Neural crest cell (in vitro differentiated cells): ENCODE measurements around the gene PTCRA. TPM values are rescaled to one million over a fixed set of nuclear protein-coding genes. Genes with fewer than 3 reads are reported as not detected.

ENCODE experiments used
- DNase-seq: peaks from one replicate; pipeline ENCODE4 v3.0.0; 2021; ENCODE audit warnings: low read depth, mixed read lengths, low spot score
- H3K27ac Mint-ChIP-seq: one replicate; pipeline ENCODE4 v1.8.0; 2021; ENCODE audit warnings: mild to moderate bottlenecking, mixed read lengths; ENCODE audit not compliant: unreplicated experiment
- H3K27me3 Mint-ChIP-seq: 2 replicates; pipeline ENCODE4 v1.8.0; 2021; ENCODE audit warnings: low read depth, mild to moderate bottlenecking, mixed read lengths
- H3K36me3 Mint-ChIP-seq: 2 replicates; pipeline ENCODE4 v1.8.0; 2021; ENCODE audit warnings: low read depth, mild to moderate bottlenecking, mixed read lengths
- H3K4me1 Mint-ChIP-seq: 2 replicates; pipeline ENCODE4 v1.8.0; 2021; ENCODE audit warnings: mixed read lengths
- H3K4me3 Mint-ChIP-seq: one replicate; pipeline ENCODE4 v1.8.0; 2021; ENCODE audit warnings: mild to moderate bottlenecking, mixed read lengths
- H3K9me3 Mint-ChIP-seq: 2 replicates; pipeline ENCODE4 v1.8.0; 2021; ENCODE audit warnings: mixed read lengths
- total RNA-seq: library from RNA; stranded (reverse); gene quantifications from 2 replicates; pipeline ENCODE4 v1.2.1, GENCODE V29; 2021
- TF ChIP-seq, protein P1 (sequence below): fragments of 200-600 bp; sonication (generic); conservative IDR thresholded peaks from 2 replicates; pipeline ENCODE4 v1.5.0; 2021; ENCODE audit warnings: antibody characterized with exemption, mild to moderate bottlenecking

Gene PTCRA
- total RNA-seq, 1 donor from 2014 or later: not detected

GRCh38 chr6:42935322-42935721, 19.5 kb downstream of the PTCRA start:
- TF ChIP-seq, protein P1, sequence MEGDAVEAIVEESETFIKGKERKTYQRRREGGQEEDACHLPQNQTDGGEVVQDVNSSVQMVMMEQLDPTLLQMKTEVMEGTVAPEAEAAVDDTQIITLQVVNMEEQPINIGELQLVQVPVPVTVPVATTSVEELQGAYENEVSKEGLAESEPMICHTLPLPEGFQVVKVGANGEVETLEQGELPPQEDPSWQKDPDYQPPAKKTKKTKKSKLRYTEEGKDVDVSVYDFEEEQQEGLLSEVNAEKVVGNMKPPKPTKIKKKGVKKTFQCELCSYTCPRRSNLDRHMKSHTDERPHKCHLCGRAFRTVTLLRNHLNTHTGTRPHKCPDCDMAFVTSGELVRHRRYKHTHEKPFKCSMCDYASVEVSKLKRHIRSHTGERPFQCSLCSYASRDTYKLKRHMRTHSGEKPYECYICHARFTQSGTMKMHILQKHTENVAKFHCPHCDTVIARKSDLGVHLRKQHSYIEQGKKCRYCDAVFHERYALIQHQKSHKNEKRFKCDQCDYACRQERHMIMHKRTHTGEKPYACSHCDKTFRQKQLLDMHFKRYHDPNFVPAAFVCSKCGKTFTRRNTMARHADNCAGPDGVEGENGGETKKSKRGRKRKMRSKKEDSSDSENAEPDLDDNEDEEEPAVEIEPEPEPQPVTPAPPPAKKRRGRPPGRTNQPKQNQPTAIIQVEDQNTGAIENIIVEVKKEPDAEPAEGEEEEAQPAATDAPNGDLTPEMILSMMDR: no peak
- Mint-ChIP-seq H3K27me3 (no peaks in the 10 kb centered on the region), H3K36me3 (peaks cover 3% of the 10 kb centered on the region), H3K4me3 (no peak overlapping the region), H3K9me3 (no peaks in the 10 kb centered on the region), H3K4me1 (peaks cover 25% of the 10 kb centered on the region), H3K27ac (no peak overlapping the region)
- no peak for DNase-seq

GRCh38 chr6:42936398-42936797, 20.5 kb downstream of the PTCRA start:
- Mint-ChIP-seq H3K9me3 (no peaks in the 10 kb centered on the region), H3K4me3 (no peak overlapping the region), H3K36me3 (peaks cover 3% of the 10 kb centered on the region), H3K27me3 (no peaks in the 10 kb centered on the region), H3K4me1 (peaks cover 15% of the 10 kb centered on the region), H3K27ac (no peak overlapping the region)
- DNase-seq: no peak
- TF ChIP-seq, protein P1: no peak

DNA sequence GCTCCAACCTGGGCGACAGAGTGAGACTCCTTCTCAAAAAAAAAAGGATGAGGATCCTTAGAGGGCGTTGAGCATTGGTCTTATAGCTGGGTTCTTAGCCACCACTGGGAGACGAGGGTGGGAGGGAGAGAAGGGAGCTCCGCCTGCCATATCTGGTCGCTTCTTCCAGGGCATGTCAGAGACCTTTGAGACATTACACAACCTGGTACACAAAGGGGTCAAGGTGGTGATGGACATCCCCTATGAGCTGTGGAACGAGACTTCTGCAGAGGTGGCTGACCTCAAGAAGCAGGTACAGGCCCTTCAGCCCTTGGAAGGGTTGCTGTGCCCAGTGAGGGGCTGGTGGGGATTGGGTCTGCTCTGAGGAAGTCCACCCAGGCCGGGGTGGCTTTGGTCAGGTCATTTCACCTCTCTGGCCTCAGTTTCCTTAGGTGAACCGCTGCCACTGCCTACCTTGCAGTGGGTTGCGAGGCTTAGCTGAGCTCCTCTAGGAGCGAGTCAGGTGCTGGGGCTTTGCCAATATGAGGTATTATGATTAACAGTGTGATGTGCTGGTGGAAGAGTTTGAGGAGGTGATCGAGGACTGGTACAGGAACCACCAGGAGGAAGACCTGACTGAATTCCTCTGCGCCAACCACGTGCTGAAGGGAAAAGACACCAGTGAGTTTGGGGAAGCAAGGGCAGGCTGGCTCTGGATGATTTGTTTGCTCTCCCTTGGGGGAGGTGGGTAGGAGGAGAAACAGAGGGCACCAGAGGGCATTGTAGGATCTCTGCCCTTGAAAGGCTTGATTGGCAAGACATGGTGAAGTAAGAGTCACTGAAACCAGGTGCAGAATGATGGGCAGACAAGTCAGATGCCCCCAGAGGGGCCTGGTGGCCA, 21.9 kb downstream of the PTCRA start:
- H3K27ac Mint-ChIP-seq: no peak overlapping the region
- H3K9me3 Mint-ChIP-seq: no peaks in the 10 kb centered on the region
- peaks cover 3% of the 10 kb centered on the region for H3K36me3 Mint-ChIP-seq
- no peak for DNase-seq
- peaks cover 6% of the 10 kb centered on the region for H3K4me1 Mint-ChIP-seq
- H3K27me3 Mint-ChIP-seq: no peaks in the 10 kb centered on the region
- TF ChIP-seq, protein P1: no peak
- no peak overlapping the region for H3K4me3 Mint-ChIP-seq

- no peaks in the 10 kb centered on the region for H3K27me3 Mint-ChIP-seq
- no peak overlapping the region for H3K27ac Mint-ChIP-seq
- TF ChIP-seq, protein P1: no peak
- H3K9me3 Mint-ChIP-seq: no peaks in the 10 kb centered on the region
- H3K4me1 Mint-ChIP-seq: no peaks in the 10 kb centered on the region
- DNase-seq: no peak
- peaks cover 4% of the 10 kb centered on the region for H3K36me3 Mint-ChIP-seq
- H3K4me3 Mint-ChIP-seq: no peak overlapping the region
Observed at GRCh38 chr6:42938428-42938796, 22.6 kb downstream of the PTCRA start.

GRCh38 chr6:42938987-42939809, 23.3 kb downstream of the PTCRA start:
- DNase-seq: no peak
- no peaks in the 10 kb centered on the region for H3K4me1 Mint-ChIP-seq
- no peaks in the 10 kb centered on the region for H3K27me3 Mint-ChIP-seq
- peaks cover 6% of the 10 kb centered on the region for H3K36me3 Mint-ChIP-seq
- TF ChIP-seq, protein P1: no peak
- no peaks in the 10 kb centered on the region for H3K9me3 Mint-ChIP-seq
- H3K4me3 Mint-ChIP-seq: no peak overlapping the region
- H3K27ac Mint-ChIP-seq: no peak overlapping the region
